Naive thymus-derived CD8-positive, alpha-beta T cell (primary cell): ENCODE measurements around the gene RGS19. TPM values are rescaled to one million over a fixed set of nuclear protein-coding genes. Genes with fewer than 3 reads are reported as not detected.

Experiments used
- ATAC-seq, 2 donors: fragments of 150-1000 bp; cut with Tn5 transposase in 1 of 2; sonication (Bioruptor Pico), chemical (Tn5 transposase) in 1 of 2; 1 replicate in 1 of 2; 2 replicates in 1 of 2; pipeline ENCODE4 v1.10.0; 2021; ENCODE audit warnings: mild to moderate bottlenecking in 2 of 2, moderate library complexity in 2 of 2
- POLR2A ChIA-PET: fragments of 350-600 bp; sonication (Branson Sonifier 250); formaldehyde crosslinking; loops from one replicate; lab custom pipeline; 2021; ENCODE audit warnings: antibody characterized with exemption; lab: Charles Lee
- DNase-seq, 10 donors: peaks; one replicate each; pipeline versions ENCODE4 v3.0.0 to v3.0.0-alpha.2; 2020 to 2022
- H3K27ac Mint-ChIP-seq, 10 donors: one replicate each; pipeline ENCODE4 v1.8.0; 2020 to 2022; ENCODE audit warnings: mild to moderate bottlenecking in 10 of 10, mixed read lengths in 10 of 10, moderate library complexity in 4 of 10, inconsistent platforms in 1 of 10
- H3K27me3 Mint-ChIP-seq, 5 donors: one replicate each; pipeline ENCODE4 v1.8.0; 2021 to 2022; ENCODE audit warnings: mixed read lengths in 5 of 5
- H3K36me3 Mint-ChIP-seq, 3 donors: one replicate each; pipeline ENCODE4 v1.8.0; 2020 to 2022; ENCODE audit warnings: mixed read lengths in 3 of 3, mild to moderate bottlenecking in 2 of 3, inconsistent platforms in 1 of 3
- H3K4me1 Mint-ChIP-seq, 4 donors: one replicate each; pipeline ENCODE4 v1.8.0; 2021 to 2022; ENCODE audit warnings: mixed read lengths in 4 of 4
- H3K4me3 Mint-ChIP-seq, 10 donors: one replicate each; pipeline ENCODE4 v1.8.0; 2020 to 2022; ENCODE audit warnings: mild to moderate bottlenecking in 10 of 10, mixed read lengths in 10 of 10, moderate library complexity in 6 of 10, inconsistent platforms in 1 of 10
- H3K9me3 Mint-ChIP-seq, 9 donors: one replicate each; pipeline ENCODE4 v1.8.0; 2020 to 2022; ENCODE audit warnings: mixed read lengths in 9 of 9, mild to moderate bottlenecking in 3 of 9, inconsistent platforms in 1 of 9, moderate library complexity in 1 of 9
- polyA plus RNA-seq, 3 donors: library from polyadenylated mRNA; unstranded; fragments of 300-500 nt; fragmentation: Illumina TruSeq; gene quantifications; one replicate each; pipeline ENCODE4 v1.2.3, GENCODE V29; 2021
- total RNA-seq, 8 experiments: library from RNA in 2 of 8; stranded (reverse) in 2 of 8; gene quantifications; one replicate each; pipeline ENCODE4 v1.2.3 and lab custom pipeline; 2021 to 2026

The RGS19 gene
- total and polyA plus RNA-seq, 5 experiments from 2014 or later: 16.9 to 67.5 (median 50.9) TPM

DNA sequence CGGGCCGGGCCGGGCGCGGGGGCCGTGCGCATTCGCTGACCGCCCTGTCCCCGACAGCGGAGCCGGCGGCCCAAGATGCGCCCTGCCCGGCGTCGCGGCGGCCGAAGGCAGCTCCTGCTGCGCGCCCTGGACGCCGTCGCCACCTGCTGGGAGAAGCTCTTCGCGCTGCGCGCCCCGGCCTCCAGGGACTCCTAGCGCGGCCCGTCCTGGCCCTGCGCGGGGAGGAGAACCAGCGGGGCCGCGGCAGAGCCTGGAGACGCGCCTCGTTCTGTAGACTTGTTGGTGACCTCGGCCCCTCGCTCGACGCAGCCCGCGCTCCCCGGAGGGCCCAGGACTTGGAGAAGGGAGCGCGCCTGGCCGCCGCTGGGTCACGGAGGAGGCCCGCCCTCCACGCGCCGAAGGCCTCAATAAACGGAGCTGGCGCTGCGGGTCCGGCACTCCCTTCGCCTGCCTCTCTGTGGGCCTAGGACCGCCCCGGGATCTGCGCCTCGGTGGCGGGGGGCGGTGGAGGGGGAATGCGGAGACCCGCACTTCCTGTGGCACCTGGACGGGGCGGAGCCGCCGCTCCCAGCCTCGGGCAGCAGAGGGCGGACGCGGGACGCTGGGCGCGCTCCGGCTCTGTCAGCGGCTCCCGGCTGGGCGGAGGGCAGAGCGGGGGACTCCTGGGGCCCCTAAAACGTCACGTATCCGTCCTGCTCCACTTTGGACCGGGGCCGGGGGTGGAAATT is 40.6 kb downstream of the RGS19 start:
- Mint-ChIP-seq H3K27me3 (peaks cover 0 to 1% (median 0%) of the 10 kb centered on the region in 5 donors), H3K27ac (peak overlapping the region in 2 of 10 donors; percentile 83 to 87), H3K4me1 (peaks cover 33 to 65% (median 53%) of the 10 kb centered on the region in 4 donors), H3K9me3 (no peaks in the 10 kb centered on the region), H3K36me3 (peaks cover 0 to 2% (median under 1%) of the 10 kb centered on the region in 3 donors), H3K4me3 (peak overlapping the region; percentile 45 to 90 (median 79))
- ATAC-seq (peak; percentile 54 to 79), DNase-seq (peak; percentile 65 to 82 (median 76))
- POLR2A ChIA-PET: interaction anchor here (0.6 to 7.4 kb wide), 18 partner anchors 10 to 302 kb away, joined by 3 to 67 read pairs (median 6); partner anchors contain the start of genes LIME1, LKAAEAR1, OPRL1 and PRPF6

DNA sequence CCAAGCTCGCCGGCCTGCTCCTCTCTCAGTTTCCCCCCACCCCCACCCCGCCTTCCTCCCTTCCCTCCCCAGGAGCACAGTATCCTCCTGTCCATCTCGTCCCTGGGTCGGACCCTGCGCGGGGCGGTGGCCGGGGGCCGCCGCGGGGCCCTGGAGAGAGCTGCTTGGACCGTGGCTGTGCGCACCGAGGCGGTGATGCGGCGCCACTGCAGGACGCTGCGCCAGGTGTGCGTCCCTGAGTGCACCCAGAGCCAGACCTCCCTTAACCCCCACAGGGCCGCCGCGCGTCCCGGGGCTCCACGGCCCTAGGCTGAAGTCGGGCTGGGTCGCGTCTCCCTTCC is 41.1 kb downstream of the RGS19 start:
- Mint-ChIP-seq H3K9me3 (no peaks in the 10 kb centered on the region), H3K27me3 (no peaks in the 10 kb centered on the region), H3K27ac (peak overlapping the region in 1 of 10 donors; percentile 95), H3K4me3 (peak overlapping the region in 6 of 10 donors; percentile 50 to 89 (median 74)), H3K36me3 (peaks cover 0 to 5% (median 2%) of the 10 kb centered on the region in 3 donors), H3K4me1 (peaks cover 33 to 62% (median 50%) of the 10 kb centered on the region in 4 donors)
- POLR2A ChIA-PET: interaction anchor here (0.6 to 7.4 kb wide), 16 partner anchors 10 to 302 kb away, joined by 3 to 67 read pairs (median 6); partner anchors contain the start of genes LIME1, OPRL1, PRPF6 and RGS19
- peak in 1 of 10 donors; percentile 52 for DNase-seq
- peak; percentile 16 to 27 for ATAC-seq

DNA sequence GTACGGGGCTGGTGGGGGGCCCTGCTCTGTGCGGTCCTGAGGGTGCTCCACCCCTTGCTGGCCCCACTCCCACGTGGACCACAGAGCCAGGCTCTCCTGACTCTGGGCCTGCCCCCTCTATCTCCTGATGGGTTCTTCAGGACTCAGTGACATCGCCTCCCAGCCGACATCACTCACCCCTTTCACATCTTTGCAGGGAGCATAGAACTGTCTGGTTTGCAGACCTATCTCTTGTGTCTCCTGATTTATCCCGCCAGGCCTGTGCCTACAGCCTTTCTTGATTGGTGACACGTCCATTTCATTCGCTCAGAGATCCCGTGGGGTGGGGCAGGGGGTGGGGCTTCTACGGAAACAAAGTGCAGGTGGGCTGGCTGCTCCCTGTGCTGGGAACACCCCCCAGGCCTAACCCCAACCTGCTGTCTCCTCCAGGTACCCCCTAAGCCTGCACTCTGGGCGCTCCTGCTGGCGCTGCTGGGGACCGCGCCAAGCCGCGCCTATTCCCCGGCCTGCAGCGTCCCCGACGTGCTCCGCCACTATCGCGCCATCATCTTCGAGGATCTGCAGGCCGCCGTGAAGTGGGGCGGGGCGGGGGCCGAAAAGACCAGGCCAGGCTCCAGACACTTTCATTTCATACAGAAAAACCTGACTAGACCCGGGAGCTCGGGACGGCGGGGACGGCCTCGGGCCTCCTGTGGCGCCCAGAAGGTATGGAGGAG is 41.7 kb downstream of the RGS19 start:
- Mint-ChIP-seq H3K4me1 (peaks cover 33 to 63% (median 50%) of the 10 kb centered on the region in 4 donors), H3K27me3 (no peaks in the 10 kb centered on the region), H3K9me3 (no peaks in the 10 kb centered on the region), H3K27ac (peak overlapping the region in 4 of 10 donors; percentile 58 to 95 (median 77)), H3K4me3 (peak overlapping the region; percentile 51 to 89 (median 72)), H3K36me3 (peaks cover 0 to 10% (median 2%) of the 10 kb centered on the region in 3 donors)
- peak in 1 of 2 donors; percentile 24 for ATAC-seq
- POLR2A ChIA-PET: interaction anchor here (0.6 to 7.4 kb wide), 14 partner anchors 9 to 301 kb away, joined by 3 to 67 read pairs (median 4); partner anchors contain the start of genes LIME1, PRPF6, SAMD10 and SOX18
- peak in 1 of 10 donors; percentile 41 for DNase-seq

DNA sequence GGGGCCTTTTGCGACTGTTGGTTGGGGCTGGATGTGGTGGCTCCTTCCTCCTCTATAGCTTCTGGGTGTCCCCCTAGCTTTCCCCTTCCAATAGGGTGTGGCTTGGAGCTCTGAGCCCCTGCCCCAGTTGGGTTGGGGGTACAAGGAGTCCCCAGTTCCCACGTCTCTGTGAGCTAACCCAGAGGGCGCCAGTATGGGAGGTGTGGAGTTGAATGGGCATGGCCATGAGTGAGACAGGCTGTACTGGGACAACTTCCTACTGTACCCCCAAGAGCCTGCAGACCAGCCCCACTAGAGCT is 42.2 kb downstream of the RGS19 start:
- Mint-ChIP-seq H3K27me3 (no peaks in the 10 kb centered on the region), H3K27ac (peak overlapping the region in 4 of 10 donors; percentile 70 to 95 (median 78)), H3K4me1 (peaks cover 36 to 62% (median 50%) of the 10 kb centered on the region in 4 donors), H3K9me3 (no peaks in the 10 kb centered on the region), H3K36me3 (peaks cover 0 to 14% (median 2%) of the 10 kb centered on the region in 3 donors), H3K4me3 (peak overlapping the region in 8 of 10 donors; percentile 37 to 89 (median 72))
- no peak for ATAC-seq
- POLR2A ChIA-PET: interaction anchor here (0.5 to 7.4 kb wide), 7 partner anchors 14 to 56 kb away, joined by 4 to 67 read pairs (median 4); partner anchors contain the start of genes LKAAEAR1, PRPF6, SAMD10 and TCEA2
- no peak for DNase-seq

DNA sequence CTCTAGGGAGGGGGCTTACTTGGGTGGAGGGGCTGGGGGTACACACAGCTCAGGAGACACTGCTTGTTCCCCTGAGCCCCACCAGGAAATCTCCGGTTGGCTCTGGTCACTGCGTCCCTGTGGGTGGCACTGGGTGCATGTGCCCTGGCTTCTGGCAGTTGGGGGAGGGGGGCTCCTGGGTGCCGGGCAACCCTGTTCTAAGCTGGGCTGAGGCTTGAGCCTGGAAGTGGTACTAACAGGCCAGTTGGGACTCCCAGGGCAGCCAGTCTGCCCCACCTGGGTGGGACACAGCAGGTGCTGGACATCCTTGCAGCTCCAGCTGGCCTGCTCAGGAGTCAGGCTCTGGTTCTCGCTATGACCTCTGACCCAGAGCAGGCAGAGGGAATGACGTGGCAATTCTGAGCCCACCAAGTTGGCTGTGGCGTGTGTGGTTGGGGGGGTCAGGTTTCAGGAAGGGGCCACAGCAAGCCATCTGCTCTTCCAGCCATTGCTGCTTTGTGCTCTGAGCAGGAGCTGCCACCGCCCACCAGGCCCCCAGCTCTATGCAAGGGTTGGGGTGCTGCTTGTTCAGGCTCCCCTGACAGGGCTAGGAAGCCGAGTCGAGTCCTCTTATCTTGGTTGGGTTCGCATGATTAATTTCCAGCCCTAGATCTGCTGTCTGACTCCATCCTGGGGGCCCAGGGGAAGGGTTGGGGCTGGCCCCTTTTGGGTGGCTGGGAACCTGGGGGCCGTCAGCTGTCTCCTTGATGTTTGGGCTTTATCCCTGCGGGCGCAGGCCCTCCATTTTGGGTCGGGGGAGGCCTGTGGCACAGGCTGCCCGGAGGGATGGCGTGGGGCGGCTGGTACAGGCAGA is 42.7 kb downstream of the RGS19 start:
- H3K27ac Mint-ChIP-seq: peak overlapping the region in 6 of 10 donors; percentile 46 to 95 (median 60)
- peaks cover 36 to 57% (median 50%) of the 10 kb centered on the region in 4 donors for H3K4me1 Mint-ChIP-seq
- H3K36me3 Mint-ChIP-seq: peaks cover 0 to 20% (median 2%) of the 10 kb centered on the region in 3 donors
- POLR2A ChIA-PET: interaction anchor here (0.5 to 7.4 kb wide), 8 partner anchors 13 to 56 kb away, joined by 3 to 67 read pairs (median 4); partner anchors contain the start of genes LKAAEAR1, PRPF6, SAMD10 and TCEA2
- DNase-seq (no peak), ATAC-seq (no peak)
- H3K4me3 Mint-ChIP-seq: peak overlapping the region in 5 of 10 donors; percentile 25 to 89 (median 48)
- H3K9me3 Mint-ChIP-seq: no peaks in the 10 kb centered on the region
- H3K27me3 Mint-ChIP-seq: no peaks in the 10 kb centered on the region

DNA sequence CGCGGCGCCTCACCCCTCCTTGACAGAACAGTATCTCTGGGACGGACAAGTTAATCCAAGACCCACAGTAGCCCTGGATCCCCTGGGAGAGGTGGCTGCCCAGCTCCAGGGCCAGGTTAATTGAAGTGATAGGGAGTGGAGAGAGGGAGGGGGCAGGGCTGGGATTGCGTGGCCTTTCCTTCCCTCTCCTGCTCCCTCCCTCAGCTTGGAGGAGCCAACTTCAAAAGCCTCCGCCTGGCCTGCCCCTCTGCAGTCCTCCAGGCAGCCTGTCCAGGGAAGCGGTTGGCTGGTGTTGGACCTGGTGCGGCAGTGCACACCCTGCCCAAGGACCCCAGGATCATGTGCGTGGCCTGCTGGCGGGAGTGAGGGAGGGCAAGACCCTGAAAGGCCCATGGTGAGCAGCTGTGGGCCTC is 43.4 kb downstream of the RGS19 start, which contains the start of gene C20orf204:
C20orf204 (plus strand) TSS at position 250 of the 413 bp plus-strand sequence; CDS start at position 392, 142 bp downstream.
- H3K4me3 Mint-ChIP-seq: peak within 1 kb of the TSS; percentile 46 to 89 (median 69)
- H3K9me3 Mint-ChIP-seq: no peaks in the 10 kb centered on the region
- ATAC-seq: no peak
- H3K27ac Mint-ChIP-seq: peak within 1 kb of the TSS; percentile 74 to 95 (median 90)
- no peaks in the 10 kb centered on the region for H3K27me3 Mint-ChIP-seq
- POLR2A ChIA-PET: interaction anchor here (0.6 to 7.4 kb wide), 6 partner anchors 13 to 55 kb away, joined by 3 to 67 read pairs (median 4); partner anchors contain the start of genes LKAAEAR1, PRPF6, SAMD10 and TCEA2
- no peak for DNase-seq
- peaks cover 0 to 24% (median 5%) of the 10 kb centered on the region in 3 donors for H3K36me3 Mint-ChIP-seq
- H3K4me1 Mint-ChIP-seq: peaks cover 34 to 50% (median 46%) of the 10 kb centered on the region in 4 donors

DNA sequence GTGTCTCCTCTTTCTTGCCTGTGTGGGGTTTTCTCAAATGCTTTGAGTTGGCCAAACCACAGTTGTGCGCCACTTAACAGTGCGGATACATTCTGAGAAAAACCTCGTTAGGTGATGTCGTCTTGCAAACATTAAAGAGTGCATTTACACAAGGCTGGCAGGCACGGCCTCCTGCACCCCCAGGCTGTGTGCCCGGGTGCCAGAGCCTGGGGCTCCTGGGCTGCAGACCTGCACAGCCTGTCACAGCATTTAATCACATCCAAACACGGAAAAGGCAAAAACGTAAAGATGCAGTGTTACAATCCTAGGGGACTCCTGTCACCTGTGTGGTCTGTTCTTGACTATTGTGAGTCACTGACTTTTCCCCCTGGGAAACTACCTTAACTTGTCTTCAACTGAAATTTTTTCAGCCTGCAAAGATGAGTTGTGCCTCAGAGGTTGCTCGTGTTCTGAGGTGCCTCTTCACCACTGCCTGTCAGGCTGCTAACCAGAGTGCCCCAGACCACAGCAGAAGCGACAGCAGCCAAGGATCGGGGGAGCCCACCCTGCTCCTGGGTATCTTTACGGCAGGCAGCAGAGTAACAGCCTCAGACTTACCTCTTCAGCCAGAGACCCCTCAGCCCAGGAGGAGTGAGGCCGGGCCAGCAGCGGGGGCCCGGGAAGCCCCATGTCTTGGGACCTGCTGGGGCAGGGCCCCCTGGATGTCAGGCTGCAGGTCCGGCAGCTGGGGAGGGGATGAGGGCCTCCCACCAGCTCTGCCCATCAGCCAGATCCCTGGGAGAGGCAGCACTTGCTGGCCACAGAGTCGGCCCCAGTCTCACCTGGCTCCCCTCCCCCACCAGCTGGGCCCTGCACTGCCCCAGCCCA is 44.0 kb downstream of the RGS19 start:
- Mint-ChIP-seq H3K27me3 (no peaks in the 10 kb centered on the region), H3K9me3 (no peaks in the 10 kb centered on the region), H3K36me3 (peaks cover 0 to 31% (median 6%) of the 10 kb centered on the region in 3 donors), H3K4me3 (peak overlapping the region; percentile 46 to 86 (median 68)), H3K4me1 (peaks cover 32 to 47% (median 41%) of the 10 kb centered on the region in 4 donors), H3K27ac (peak overlapping the region; percentile 74 to 95 (median 90))
- peak in 6 of 10 donors; percentile 25 to 70 (median 54) for DNase-seq
- ATAC-seq: peak; percentile 29 to 61
- POLR2A ChIA-PET: interaction anchor here (1.7 to 7.4 kb wide), 3 partner anchors 12 to 55 kb away, joined by 4 to 67 read pairs (median 4); partner anchors contain the start of genes LKAAEAR1, PRPF6 and SAMD10

DNA sequence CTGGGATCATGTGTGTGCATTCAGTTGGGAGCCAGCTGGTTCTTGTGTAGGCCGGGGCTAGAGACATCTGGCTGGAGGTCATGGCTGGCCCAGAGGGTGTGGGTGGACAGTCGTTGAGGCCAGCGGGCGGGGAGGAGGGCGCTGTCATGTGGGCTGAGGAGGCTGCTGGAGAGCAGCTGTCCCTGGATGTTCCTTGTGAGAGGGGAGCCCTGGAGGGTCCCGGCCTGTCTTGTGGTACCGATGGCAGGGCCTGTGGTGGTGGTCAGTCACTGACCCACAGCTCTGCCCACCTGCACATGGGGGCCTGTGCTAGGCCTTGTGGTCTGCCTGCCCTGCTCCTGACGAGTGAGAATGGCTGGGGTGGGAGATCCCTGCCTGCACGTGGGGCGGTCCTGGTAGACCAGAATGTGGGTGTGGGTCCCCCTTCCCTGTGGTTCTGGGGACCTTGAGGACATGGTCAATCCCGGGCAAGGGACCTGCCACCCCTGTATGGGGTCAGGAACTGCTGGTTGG is 45.3 kb downstream of the RGS19 start:
- ATAC-seq (no peak), DNase-seq (peak in 1 of 10 donors; percentile 60)
- Mint-ChIP-seq H3K36me3 (peaks cover 0 to 44% (median 12%) of the 10 kb centered on the region in 3 donors), H3K9me3 (no peaks in the 10 kb centered on the region), H3K4me1 (peaks cover 25 to 36% (median 32%) of the 10 kb centered on the region in 4 donors), H3K4me3 (peak overlapping the region in 3 of 10 donors; percentile 36 to 67 (median 50)), H3K27me3 (no peaks in the 10 kb centered on the region), H3K27ac (peak overlapping the region in 8 of 10 donors; percentile 15 to 95 (median 54))
- POLR2A ChIA-PET: interaction anchor here (0.6 kb wide), 1 partner anchor 340 kb away, joined by 3 read pairs; no protein-coding TSS in a partner anchor

DNA sequence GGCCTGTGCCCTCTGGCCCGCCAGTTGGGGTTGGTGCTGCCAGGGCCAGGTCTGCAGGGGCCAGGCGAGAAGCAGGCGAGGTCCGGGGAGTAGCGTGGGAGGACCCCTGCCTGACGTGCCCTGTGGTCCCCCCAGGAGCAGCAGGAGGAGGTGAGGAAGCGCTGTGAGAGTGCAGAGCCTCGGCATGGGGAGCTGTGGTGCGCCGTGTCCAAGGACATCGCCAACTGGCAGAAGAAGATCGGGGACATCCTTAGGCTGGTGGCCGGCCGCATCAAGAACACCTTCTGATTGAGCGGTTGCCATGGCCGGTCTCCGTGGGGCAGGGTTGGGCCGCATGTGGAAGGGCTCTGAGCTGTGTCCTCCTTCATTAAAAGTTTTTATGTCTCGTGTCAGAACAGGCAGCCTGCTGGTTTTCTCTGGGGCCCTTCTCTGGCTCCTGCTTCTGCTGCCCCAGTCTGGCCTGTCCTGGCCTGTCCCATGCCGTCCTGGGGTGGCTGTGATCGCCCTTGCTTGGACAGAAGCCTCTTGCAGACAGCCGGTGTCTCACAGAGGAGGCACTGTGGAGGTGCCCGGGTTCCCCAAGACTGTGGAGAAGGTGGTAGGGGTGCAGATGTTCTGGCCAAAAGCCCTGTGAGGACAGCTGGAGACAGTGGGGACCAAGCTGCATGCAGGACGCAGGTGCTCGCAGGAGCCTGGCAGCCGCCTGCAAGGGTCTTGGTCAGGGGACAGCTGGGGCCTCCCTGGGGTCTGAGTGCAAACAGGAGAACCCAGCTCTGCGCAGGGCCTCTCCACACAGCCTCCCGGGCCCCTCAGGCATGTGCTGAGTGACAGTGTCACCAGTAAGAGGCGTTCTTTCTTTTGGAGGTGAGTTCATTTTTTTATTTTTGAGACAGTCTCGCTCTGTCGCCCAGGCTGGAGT is 46.4 kb downstream of the RGS19 start:
- ATAC-seq (no peak), DNase-seq (no peak)
- no peaks in the 10 kb centered on the region for H3K27me3 Mint-ChIP-seq
- peak overlapping the region in 1 of 10 donors; percentile 67 for H3K4me3 Mint-ChIP-seq
- H3K27ac Mint-ChIP-seq: peak overlapping the region in 3 of 10 donors; percentile 14 to 95 (median 58)
- no peaks in the 10 kb centered on the region for H3K9me3 Mint-ChIP-seq
- peaks cover 25 to 36% (median 32%) of the 10 kb centered on the region in 4 donors for H3K4me1 Mint-ChIP-seq
- peaks cover 0 to 52% (median 16%) of the 10 kb centered on the region in 3 donors for H3K36me3 Mint-ChIP-seq
- POLR2A ChIA-PET: interaction anchor here (1.2 kb wide), 1 partner anchor 53 kb away, joined by 3 read pairs; the partner anchor contains the start of gene PRPF6
